HG03280 (cell line): ENCODE measurements around the gene FBXW2.
"Not testable (repeated sequence)": the region's sequence is repeated elsewhere in the genome, so short reads cannot be mapped to it uniquely, and the experiment has no call there.

Experiments
- ATAC-seq: cut with Tn5 transposase; IDR thresholded peaks from one replicate; pipeline ENCODE4 v1.9.1; 2021; ENCODE audit warnings: mild to moderate bottlenecking, moderate library complexity; ENCODE audit not compliant: unreplicated experiment

FBXW2 gene

GRCh38 chr9:120746366-120746765 lies 46.9 kb downstream of the FBXW2 start:
- not testable (repeated sequence) for ATAC-seq

GRCh38 chr9:120745278-120745677 lies 47.9 kb downstream of the FBXW2 start:
- no peak for ATAC-seq

GRCh38 chr9:120742951-120743416 lies 50.2 kb downstream of the FBXW2 start:
- ATAC-seq, result no peak

GRCh38 chr9:120741701-120742100 lies 51.5 kb downstream of the FBXW2 start:
- no peak for ATAC-seq

GRCh38 chr9:120741191-120741590 lies 52.0 kb downstream of the FBXW2 start:
- no peak for ATAC-seq

GRCh38 chr9:120740132-120740531 lies 53.1 kb downstream of the FBXW2 start:
- ATAC-seq, result no peak

GRCh38 chr9:120737416-120738165 lies 55.6 kb downstream of the FBXW2 start:
- ATAC-seq, result no peak

GRCh38 chr9:120736881-120737280 lies 56.3 kb downstream of the FBXW2 start:
- no peak for ATAC-seq

- no peak for ATAC-seq
Observed at GRCh38 chr9:120735415-120736126, 57.6 kb downstream of the FBXW2 start.

- no peak for ATAC-seq
Observed at GRCh38 chr9:120734607-120735410, 58.4 kb downstream of the FBXW2 start.

GRCh38 chr9:120733190-120733589 lies 60.0 kb downstream of the FBXW2 start:
- ATAC-seq, result no peak

GRCh38 chr9:120730654-120731514 lies 62.3 kb downstream of the FBXW2 start:
- ATAC-seq, result no peak

GRCh38 chr9:120729791-120730241 lies 63.4 kb downstream of the FBXW2 start:
- ATAC-seq, result no peak

- no peak for ATAC-seq
Observed at GRCh38 chr9:120726484-120726883, 66.7 kb downstream of the FBXW2 start.

GRCh38 chr9:120725907-120726306 lies 67.3 kb downstream of the FBXW2 start:
- ATAC-seq, result no peak

GRCh38 chr9:120724757-120725400 lies 68.3 kb downstream of the FBXW2 start:
- no peak for ATAC-seq

GRCh38 chr9:120723565-120723964 lies 69.7 kb downstream of the FBXW2 start:
- no peak for ATAC-seq

- ATAC-seq, result no peak
Observed at GRCh38 chr9:120720404-120720803, 72.8 kb downstream of the FBXW2 start.

GRCh38 chr9:120718316-120718715 lies 74.9 kb downstream of the FBXW2 start:
- no peak for ATAC-seq

GRCh38 chr9:120717176-120717575 lies 76.0 kb downstream of the FBXW2 start:
- ATAC-seq, result no peak
